NCI-H524 (cell line): ENCODE data around the gene TLL2.

Source experiments
- DNase-seq, 2 experiments: peaks; one replicate each; lab custom pipeline; 2025; lab: John Stamatoyannopoulos, UW

TLL2 gene

DNA sequence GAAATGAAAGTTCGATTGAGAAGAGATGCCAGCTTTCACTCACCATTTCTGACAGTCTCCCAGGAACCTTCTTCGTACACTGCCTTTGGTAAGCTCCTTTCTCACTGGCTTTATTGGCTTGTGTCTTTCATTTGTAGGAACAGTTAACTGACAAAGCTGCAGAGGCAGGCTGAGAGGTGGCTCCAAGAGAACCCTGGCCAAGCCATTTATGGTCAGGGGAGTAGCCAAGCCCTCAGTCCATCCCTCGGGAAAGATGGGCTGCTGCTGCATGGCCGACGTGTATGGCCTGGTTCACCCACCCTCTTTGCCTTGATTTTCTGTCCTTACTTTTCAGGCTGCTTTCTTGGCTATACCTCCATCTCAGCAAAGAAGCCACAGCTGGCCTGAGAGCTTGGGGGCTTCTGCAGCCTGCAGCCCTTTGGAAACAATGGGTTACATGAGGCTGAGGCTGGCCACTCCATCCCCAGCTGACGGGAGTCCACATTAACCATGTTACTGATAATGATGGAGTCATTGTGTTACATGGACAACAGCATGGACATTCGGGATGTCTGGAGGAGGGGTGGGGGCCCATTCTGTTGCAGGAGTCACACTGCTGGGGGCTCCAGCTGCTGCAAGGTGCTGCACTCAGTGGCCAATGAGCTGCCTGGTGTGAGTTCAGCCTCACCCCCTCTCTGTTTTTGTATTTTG is 154.7 kb downstream of the TLL2 start, which contains the start of gene OPALIN:
Gene OPALIN (minus strand): TSS at position 152 of the 690 bp plus-strand sequence. CDS start 106 bp downstream, at position 46.
- DNase-seq, result no peak

DNA sequence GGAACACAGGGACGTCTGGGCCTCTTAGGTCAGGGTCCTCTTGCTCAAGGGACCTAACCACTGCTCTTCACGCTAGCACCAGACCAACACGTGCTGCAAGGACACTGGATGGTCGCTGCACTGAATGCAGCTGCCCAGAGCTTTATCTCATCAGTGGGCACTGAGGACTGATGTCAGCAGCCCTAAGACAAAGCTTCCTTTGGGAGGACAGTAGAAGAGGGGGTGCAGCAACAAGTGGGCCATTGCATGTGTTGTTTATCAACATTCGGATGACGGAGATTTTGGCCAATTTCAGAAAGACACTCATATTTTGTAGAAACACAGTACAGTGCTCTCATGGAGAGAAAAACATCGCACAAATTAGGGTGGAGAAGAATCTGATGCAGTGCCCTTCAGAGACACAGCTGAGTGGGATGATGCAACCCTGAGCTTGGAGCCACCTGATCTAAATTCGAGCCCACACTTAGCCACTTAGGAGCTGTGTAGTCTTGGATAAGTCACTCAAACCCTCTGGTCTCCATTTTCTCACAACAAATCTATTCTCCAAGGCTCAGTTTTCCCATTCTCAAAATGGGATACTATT is 156.6 kb downstream of the TLL2 start:
- DNase-seq, result no peak

DNA sequence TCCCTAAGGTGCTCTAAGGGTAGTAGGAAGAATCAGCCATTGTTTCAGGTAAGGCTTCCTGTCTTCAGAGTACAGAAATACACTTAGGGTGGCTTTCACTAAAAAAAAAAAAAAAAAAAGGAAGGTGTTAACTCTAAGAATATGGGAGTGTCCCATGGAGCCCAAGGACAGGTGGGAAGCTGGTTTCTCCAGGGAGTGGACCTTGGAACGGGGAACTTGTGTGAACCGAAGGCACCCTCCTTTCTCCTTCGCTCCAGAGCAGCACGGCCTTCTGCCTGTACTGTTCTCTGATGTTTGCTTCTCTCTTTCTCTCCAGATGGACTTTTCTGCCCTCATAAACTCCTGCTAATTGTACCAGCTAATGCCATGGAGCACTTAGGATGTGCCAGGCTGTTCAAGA is 161.1 kb downstream of the TLL2 start:
- DNase-seq, result no peak

DNA sequence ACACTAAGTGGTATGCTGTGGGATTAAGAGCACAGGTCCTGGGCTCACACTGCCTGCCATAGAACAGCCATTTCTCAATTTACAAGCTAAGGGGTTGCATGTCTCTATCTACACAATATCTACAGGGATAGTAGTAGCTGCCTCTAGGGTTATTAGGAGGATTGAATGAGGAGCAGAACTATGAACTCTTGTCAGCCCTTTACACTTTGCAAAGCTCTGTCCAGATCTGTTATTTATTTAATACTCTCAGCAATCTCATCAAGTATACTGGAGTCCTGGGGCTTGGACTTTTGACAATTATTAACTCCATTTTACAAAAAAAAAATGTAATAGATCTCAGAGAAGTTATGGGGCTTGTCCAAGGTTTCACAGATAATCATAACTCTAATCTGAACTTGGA is 161.7 kb downstream of the TLL2 start:
- no peak for DNase-seq

DNA sequence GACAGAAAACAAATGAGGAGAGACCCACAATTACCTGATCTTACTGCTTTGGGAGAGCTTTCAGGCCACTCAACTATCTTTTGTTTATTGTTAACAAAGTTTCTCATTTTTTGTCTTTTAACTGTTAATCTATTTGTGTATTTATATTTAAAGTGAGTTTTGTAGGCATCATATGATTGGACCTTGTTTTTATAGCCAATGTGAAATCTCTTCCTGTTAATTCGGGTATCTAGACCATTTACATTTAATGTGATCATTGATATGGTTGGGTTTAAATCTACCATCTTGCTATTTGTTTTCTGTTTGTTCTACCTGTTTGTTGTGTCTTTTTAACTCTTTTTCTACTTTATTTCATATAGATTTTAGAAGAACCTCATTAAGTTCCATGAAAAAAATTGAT is 167.4 kb downstream of the TLL2 start:
- DNase-seq, result no peak

DNA sequence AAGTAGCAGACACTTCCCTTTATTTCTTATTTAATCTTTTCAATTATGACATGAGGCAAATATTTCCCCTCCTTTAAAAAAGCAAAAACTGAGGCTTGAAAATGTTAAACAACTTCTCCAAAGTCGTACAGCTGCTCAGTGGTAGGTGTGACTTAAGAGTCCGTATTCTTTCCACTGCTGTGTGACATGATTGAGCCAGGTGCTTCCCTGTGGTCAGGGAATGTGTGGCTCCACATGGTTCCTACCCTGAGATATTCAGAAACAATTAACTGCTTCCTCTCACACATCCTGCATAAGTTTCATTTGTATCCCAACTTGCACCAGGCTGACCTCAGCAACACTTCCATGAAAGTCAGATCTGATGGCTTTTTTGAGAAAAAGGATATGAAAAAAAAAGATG is 168.5 kb downstream of the TLL2 start:
- DNase-seq, result no peak

DNA sequence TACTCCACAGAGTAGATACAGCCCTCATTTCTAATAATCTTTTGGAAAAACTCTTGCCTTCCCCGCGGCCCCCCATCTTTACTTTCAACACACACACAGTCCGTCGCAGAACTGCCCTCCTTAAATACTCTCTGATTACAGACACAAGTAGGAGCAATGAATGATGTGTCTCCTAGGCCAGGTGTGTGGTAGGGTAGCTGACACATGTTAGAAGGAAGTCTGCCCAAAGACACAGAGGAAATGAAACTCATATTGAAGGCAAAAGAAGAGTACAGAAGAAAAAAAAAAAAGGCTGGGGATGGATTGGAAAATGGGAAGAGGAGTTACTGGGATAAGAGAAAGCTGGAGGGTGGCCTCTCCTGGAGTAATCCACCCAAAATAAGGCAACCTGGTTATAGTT is 169.5 kb downstream of the TLL2 start:
- no peak for DNase-seq

DNA sequence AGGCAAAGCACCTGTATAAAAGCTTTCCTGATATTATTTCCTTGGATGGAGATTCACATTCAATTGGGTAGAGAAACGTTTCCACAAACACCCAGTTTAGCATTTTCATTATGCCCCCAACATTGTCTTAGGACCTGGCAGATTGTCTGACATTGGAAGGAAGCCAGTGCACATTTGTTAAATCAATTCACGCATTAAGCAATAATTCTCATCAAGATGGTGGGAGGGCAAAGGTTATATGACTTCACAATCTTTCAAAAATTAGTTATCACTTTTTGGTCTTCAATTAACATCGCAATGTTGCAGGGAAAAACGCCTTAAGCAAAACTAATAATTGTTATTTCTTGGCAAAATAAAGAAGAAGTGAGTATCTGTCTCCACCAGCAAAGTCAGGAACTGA is 171.3 kb downstream of the TLL2 start:
- no peak for DNase-seq

DNA sequence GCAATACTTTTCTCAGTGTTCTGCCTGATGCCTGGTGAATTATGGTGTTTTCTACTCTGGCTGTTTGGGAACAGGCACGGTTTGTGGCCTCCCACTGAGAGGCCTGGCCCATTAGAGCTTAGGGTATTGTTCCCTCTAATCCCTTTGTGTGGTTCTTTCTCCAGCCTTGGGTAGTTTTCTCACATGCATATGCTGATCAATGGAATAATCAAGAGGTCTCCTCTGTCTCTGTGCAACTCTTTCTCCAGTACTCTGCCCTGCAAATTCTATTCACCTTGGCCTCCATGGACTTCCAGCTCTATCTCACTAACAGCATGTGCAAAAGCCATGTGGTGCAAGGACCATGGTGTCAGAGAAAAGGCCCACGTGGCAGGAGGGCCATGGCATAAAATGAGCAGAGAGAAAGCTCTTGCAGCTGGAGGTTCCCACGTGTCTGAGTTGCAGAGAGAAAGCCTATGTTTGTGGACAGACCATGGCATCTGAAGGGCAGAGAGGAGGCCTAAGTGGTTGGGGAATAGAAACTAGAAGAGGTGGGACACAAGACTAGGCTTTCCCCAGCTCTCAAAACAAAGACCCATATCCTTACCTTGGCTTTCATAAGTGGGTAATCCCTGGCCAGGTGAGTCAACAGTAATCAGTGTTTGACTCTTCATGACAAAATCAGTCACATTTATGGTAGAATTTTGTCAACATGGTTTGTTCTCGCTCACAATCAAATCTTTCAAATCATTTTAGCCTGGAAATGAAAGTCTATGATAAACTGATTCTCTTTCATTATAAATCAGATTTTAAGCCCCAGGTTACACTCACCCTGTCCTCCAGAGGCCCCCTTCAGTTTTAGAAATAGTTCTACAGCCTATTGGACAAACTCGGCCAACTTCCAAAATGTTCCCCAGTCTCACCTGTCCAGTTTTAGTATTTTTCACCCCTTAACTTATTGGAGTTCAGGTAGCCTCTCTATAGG is 172.2 kb downstream of the TLL2 start:
- no peak for DNase-seq

DNA sequence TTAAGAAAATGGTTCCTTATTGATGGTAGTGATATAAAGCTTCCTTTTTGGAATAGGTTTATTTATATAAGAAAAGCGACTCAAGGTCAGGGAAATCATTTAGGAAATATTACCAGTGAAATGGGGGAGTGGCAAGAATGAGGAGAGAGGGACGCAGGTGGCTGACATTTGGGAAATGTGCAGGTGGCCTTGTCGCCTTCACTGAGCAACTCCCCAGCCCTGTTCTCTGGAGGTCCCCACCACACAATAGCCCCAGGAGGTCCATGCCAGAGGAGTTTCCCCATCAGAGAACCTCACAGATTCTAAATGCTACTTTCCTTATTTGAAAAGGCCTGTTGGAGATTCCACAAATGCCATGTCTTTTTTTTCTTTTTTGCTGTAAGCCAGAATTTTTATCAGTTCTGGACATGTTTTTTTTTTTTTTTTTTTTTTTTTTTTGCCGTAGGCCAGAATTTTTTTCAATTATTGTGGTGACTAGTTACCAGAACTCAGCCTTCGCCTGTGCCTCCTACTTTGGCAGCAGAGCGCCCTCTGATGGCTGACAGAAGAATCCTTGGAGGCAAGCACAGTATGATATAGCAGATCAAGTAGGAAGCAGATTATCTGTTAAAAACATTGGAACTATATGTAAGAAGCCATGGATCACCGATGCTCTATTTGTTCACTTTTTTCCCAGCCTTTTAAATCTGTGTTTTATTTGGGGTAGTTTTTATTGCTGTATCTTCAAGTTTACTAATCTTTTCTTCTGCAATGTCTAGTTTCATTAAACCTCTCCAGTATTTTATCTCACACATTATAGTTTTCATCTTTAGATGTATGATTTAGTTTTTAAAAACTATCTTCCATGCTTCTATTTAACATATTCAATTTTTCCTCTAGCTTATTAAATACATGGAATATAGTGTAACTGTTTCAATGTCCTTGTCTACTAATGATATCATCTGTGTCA is 173.5 kb downstream of the TLL2 start:
- DNase-seq, result peak in 1 of 2 experiments; percentile 22

DNA sequence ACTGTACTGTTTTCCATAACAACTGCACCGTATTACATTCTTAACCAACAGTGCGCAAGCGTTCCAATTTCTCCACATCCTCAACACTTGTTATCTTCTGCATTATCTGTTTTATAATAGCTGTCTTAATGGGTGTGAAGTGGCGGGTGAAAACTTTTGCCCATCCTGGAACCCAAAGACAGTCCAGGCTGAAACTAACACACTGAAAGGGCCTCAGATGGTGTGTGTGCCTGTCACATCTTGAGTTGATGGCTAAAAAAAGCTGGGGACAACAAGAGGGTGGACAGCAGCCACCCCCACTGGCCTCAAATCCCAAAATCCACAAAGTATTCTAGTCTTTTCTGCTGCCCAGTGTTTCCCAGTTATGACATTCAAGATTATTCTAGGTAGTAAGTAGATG is 174.3 kb downstream of the TLL2 start:
- no peak for DNase-seq

DNA sequence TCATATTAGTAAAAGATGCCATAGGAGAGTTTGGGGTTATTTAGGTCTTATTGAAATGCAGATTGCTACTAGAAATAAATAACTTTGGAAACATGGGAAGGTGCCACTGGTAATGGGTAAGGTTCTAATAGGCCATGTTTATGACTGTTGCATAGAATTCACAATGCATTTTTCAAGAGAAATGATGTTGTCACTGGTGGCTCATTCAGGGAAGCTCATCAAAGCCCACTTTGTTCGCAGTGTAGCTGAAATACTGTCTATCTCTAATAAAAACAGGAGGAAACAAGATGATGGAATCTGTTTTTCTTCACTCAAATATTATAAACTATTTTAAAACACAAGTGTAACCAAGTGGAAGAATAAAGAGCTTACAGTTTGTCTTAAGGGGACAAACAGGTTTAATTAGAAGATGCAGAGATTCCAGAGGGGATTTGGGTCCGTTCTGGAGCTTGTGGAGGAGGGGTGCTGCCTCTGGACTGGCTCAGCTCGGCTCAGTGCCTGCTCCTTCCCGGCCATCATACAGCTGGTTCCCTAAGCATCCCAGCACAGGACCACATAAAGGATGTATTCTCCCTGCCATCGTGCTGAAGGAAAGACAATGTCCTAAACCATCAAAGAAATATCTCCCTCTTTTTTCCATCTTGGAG is 175.3 kb downstream of the TLL2 start:
- DNase-seq, result no peak

DNA sequence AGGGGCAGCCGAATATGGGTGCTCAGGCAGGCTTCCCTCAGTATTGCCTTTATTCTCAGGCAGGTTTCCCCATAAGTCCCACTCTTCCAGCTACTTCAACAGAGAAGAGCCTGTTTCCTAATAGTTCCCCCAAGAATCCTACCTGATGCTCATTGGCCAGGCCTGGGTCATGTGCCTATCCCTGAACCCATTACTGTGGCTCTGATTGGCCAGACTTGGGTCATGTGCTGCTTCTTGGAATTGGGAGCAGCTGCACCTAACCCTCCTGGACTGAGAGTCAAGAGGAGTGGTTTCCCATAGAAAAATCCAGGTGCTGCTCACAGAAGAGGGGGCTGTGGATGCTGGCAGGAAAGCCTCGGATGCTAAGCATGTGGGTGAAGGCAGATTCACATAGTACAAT is 176.6 kb downstream of the TLL2 start:
- no peak for DNase-seq

DNA sequence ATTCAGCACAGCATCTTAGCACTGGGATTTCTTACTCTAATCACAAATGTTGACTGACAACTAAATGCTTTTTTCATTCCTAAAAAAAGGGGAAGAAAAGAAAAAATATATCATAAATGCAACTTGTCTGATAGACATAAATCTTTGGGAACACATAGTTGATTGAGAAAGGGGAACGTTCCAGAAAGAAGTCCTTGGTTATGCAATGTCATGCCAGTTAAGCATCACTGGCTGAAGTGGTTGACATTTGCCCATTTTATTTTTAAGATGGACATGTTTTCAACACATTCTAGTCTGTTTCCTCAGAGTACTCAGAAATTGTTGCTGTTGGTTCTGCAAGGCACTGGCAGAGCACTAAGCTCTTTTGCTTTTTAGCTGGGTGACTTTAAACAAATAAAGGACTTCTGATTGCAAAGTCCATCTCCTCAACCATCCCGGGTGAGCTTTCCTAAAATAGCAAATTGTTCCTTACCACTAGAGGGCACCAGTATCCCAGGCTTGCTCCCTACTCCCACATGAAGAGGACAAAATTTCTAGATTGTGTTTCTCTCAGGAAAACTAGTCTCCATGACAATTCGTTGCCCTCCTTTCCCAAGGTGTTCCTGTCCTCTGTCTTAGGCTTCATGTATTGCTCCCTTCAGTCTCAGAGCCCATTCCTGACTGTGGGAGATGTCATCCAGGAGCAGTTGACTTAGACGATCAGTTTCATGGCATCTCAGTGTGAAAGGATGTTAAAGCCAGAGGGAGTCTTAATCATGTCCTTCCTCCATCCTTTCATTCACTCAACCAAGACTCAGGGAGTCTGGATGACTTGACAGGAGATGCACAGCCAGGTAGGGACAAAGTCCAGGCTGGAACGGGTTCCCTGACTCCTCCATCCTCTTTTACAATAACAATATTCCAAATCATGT is 178.9 kb downstream of the TLL2 start:
- peak in 1 of 2 experiments; percentile 6 for DNase-seq

DNA sequence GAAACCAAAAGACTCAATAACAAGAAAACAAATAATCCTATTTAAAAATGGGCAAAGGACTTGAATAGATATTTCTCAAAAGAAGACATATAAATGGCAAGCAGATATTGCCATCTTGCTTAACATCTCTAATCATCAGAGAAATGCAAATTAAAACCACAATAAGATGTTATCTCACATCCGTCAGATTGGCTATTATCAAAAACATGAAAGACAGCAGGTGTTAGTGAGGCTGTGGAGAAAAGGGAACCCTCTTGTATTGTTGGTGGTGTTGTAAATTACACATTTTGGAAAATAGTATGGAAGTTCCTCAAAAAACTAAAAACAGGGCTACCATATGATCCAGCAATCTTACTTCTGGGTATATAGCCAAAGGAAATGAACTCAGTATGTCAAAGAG is 180.6 kb downstream of the TLL2 start:
- no peak for DNase-seq

DNA sequence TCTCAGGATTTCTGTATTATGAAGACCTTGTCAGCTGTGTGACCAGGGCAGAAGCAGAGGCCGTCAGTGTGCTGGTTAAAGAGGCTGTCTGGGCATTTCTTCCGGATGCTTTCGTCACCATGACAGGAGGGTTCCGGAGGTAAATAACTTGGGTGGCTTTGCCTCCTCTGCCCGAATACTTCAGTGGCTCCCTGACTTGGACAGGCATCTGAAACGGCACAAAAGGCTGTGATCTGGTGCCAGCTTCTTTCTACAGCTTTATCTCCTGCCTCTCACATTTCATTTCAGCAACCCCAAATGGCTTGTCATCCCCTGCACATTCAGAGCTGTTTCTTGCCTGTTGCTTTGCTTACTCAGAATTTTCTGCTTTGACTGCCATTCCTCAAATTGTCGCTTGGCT is 186.3 kb downstream of the TLL2 start:
- no peak for DNase-seq

DNA sequence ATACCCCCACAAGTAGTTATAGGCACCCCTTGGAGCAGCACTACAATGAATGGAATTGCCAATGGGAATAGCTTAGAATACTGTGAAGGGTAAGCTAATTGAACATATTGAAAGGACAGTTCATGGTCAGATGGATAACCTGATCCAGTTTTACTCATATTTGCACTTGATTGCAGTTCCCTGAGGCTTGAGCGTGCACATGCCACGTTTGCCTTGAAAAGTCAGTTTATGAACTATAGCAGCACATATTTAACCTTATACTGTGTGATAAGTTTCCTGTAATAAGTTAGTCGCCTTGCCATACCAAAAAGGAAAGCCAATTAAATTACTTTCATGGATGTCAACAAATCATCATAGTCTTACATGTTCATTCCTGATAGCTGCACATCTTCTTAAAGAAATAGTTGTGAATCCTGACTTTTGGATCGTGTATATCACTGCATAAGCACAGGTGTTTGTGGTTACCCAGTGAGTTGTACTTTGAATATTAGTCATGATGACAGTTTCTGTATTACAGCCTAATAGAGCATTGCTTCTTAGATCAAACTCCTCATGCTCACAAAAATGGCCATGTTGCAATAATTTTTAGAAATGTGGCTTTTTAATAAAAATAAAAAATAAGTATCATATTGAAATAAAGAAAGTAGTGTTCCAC is 187.9 kb downstream of the TLL2 start:
- no peak for DNase-seq

DNA sequence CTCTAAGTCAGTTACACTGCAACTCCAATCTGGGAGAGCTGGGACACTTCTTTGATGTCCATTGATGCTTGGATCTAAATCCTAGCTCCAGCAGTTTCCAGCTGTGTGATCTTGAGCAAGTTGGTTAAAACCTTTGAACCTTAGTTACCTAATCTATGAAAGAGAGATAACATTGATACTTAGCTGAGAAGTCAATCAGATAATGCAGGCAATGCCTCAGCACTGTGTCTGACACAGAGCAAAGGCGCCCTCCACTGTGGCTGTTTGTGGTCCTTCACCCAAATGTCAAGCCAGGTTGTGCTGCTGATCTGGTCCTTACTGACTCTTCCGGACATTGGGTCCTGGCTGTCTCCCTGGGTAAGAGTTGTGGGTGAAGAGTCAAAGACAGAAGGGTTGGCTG is 189.3 kb downstream of the TLL2 start:
- no peak for DNase-seq

DNA sequence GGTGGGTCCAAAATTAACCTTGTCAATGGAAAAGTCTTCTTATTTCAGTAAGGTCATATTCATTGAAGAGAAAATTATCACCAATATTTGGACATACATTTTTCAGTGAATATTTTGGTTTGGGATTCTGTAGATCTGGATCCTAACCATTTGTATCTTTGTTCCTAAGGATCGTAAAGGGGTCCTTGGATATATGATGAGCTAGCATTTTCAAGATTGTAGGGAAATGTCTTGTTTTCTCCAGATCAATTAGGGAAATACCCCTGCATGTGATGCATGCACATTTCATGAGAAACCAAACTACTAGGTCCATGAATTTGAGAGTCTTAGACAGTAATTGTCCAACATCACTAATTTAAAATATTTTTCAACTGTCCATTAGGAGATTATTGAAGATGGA is 191.5 kb downstream of the TLL2 start:
- DNase-seq, result no peak

DNA sequence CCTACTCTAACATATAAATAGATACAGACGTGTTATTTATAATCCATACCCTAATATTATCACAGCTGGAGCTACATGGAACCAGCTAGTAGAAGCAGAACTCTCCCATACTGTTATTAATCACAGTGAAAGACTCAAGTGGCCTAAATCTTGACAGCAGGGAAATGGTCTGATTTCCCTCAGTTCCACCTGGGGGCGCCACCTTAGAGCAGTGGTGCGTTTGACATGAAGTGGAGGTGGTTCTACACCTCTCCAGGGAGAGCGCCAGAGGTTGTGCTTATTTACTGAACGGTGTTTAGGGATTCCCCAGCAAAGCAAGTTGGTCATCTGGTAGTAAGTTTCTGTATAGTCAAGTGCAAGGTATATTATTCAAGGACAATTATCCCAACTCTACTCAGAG is 191.9 kb downstream of the TLL2 start:
- DNase-seq, result no peak
